ENCODE data around the gene EYA4. TPM values are rescaled to one million over a fixed set of nuclear protein-coding genes. Genes with fewer than 3 reads are reported as not detected.

Gene EYA4
- total RNA-seq, 2 donors from 2014 or later: 0.11 to 0.26 TPM

- Mint-ChIP-seq H3K36me3 (ENCODE audit: low read depth) (no peaks in the 10 kb centered on the region), H3K9me3 (no peaks in the 10 kb centered on the region), H3K27me3 (ENCODE audit: insufficient read depth) (no peaks in the 10 kb centered on the region), H3K4me3 (no peak overlapping the region), H3K27ac (no peak overlapping the region), H3K4me1 (no peaks in the 10 kb centered on the region)
- no peak for TF ChIP-seq CTCF (conservative IDR thresholded peaks at IDR 0.05)
- H3K4me3 ChIP-seq (ENCODE audit: low read length): no peak overlapping the region
- DNase-seq: no peak
- no peaks in the 10 kb centered on the region for H3K9me3 ChIP-seq (ENCODE audit: control insufficient read depth, low read length)
- WGBS, 2 experiments (ENCODE audit: insufficient coverage in 1 of 2, insufficient read length in 1 of 2): 84 to 91% methylated on average over 2 to 4 of the region's 4 CpGs
- H3K27ac ChIP-seq (ENCODE audit: low read depth, low read length): no peak overlapping the region
- H3K27me3 ChIP-seq (ENCODE audit: control insufficient read depth, insufficient read depth, low read length, poor library complexity, severe bottlenecking): no peaks in the 10 kb centered on the region
- H3K4me1 ChIP-seq (ENCODE audit: control insufficient read depth, insufficient read depth, low read length): no peaks in the 10 kb centered on the region
- no peaks in the 10 kb centered on the region for H3K36me3 ChIP-seq (ENCODE audit: control insufficient read depth, insufficient read depth, low read length)
- H3K9ac ChIP-seq (ENCODE audit: extremely low read depth, low read length, poor library complexity, severe bottlenecking): no peak overlapping the region
Measured at GRCh38 chr6:133265066-133265465, 23.9 kb downstream of the EYA4 start.

GRCh38 chr6:133266186-133266585, 25.0 kb downstream of the EYA4 start:
- no peak overlapping the region for H3K9ac ChIP-seq (ENCODE audit: extremely low read depth, low read length, poor library complexity, severe bottlenecking)
- H3K27ac Mint-ChIP-seq: no peak overlapping the region
- H3K36me3 ChIP-seq (ENCODE audit: control insufficient read depth, insufficient read depth, low read length): no peaks in the 10 kb centered on the region
- H3K4me3 Mint-ChIP-seq: no peak overlapping the region
- no peak for TF ChIP-seq CTCF (conservative IDR thresholded peaks at IDR 0.05)
- WGBS, 2 experiments (ENCODE audit: insufficient coverage in 1 of 2, insufficient read length in 1 of 2): 90% methylated on average over 2 of the region's 2 CpGs; no CpG with 5 or more reads in 1 of the 2 experiments
- H3K4me3 ChIP-seq (ENCODE audit: low read length): no peak overlapping the region
- H3K4me1 Mint-ChIP-seq: no peaks in the 10 kb centered on the region
- DNase-seq: no peak
- no peaks in the 10 kb centered on the region for H3K27me3 ChIP-seq (ENCODE audit: control insufficient read depth, insufficient read depth, low read length, poor library complexity, severe bottlenecking)
- no peaks in the 10 kb centered on the region for H3K36me3 Mint-ChIP-seq (ENCODE audit: low read depth)
- H3K9me3 Mint-ChIP-seq: no peaks in the 10 kb centered on the region
- no peaks in the 10 kb centered on the region for H3K9me3 ChIP-seq (ENCODE audit: control insufficient read depth, low read length)
- no peaks in the 10 kb centered on the region for H3K4me1 ChIP-seq (ENCODE audit: control insufficient read depth, insufficient read depth, low read length)
- no peaks in the 10 kb centered on the region for H3K27me3 Mint-ChIP-seq (ENCODE audit: insufficient read depth)
- no peak overlapping the region for H3K27ac ChIP-seq (ENCODE audit: low read depth, low read length)

- no peak overlapping the region for H3K27ac ChIP-seq (ENCODE audit: low read depth, low read length)
- Mint-ChIP-seq H3K27me3 (ENCODE audit: insufficient read depth) (no peaks in the 10 kb centered on the region), H3K27ac (no peak overlapping the region), H3K4me1 (peaks cover 3% of the 10 kb centered on the region), H3K36me3 (ENCODE audit: low read depth) (no peaks in the 10 kb centered on the region), H3K4me3 (no peak overlapping the region), H3K9me3 (no peaks in the 10 kb centered on the region)
- no peaks in the 10 kb centered on the region for H3K27me3 ChIP-seq (ENCODE audit: control insufficient read depth, insufficient read depth, low read length, poor library complexity, severe bottlenecking)
- no peaks in the 10 kb centered on the region for H3K9me3 ChIP-seq (ENCODE audit: control insufficient read depth, low read length)
- H3K9ac ChIP-seq (ENCODE audit: extremely low read depth, low read length, poor library complexity, severe bottlenecking): no peak overlapping the region
- no peak for DNase-seq
- WGBS, 2 experiments (ENCODE audit: insufficient coverage in 1 of 2, insufficient read length in 1 of 2): 92 to 100% methylated on average over 3 to 5 of the region's 5 CpGs
- no peaks in the 10 kb centered on the region for H3K4me1 ChIP-seq (ENCODE audit: control insufficient read depth, insufficient read depth, low read length)
- no peak overlapping the region for H3K4me3 ChIP-seq (ENCODE audit: low read length)
- TF ChIP-seq CTCF (conservative IDR thresholded peaks at IDR 0.05): no peak
- H3K36me3 ChIP-seq (ENCODE audit: control insufficient read depth, insufficient read depth, low read length): no peaks in the 10 kb centered on the region
Measured at GRCh38 chr6:133268621-133269020, 27.5 kb downstream of the EYA4 start.

All from endodermal cell (in vitro differentiated cells).